ENCODE results near the gene KIF25. TPM values are rescaled to one million over a fixed set of nuclear protein-coding genes. Genes with fewer than 3 reads are reported as not detected.
A peak's percentile ranks its signal among the peaks of the same experiment; 100 is the strongest.

Gene KIF25
- total RNA-seq, 4 donors from 2014 or later = 0.16 TPM; not detected in 3

- Histone ChIP-seq H3K36me3 (no peaks in the 10 kb centered on the region), H3K27me3 (peaks cover 11% of the 10 kb centered on the region), H3K4me1 (no peaks in the 10 kb centered on the region), H3K27ac (peak overlapping the region in 1 of 4 donors; percentile 31), H3K9me3 (no peaks in the 10 kb centered on the region), H3K4me3 (no peak overlapping the region)
- WGBS, 2 donors (ENCODE audit: low coverage in 1 of 2) = 78 to 87% methylated on average over 14 to 16 of the region's 16 CpGs
- TF ChIP-seq POLR2AphosphoS5 (IDR thresholded peaks at IDR 0.05) (no peak), POLR2A (IDR thresholded peaks at IDR 0.05) (no peak), CTCF (IDR thresholded peaks at IDR 0.05) (no peak), EP300 (IDR thresholded peaks at IDR 0.05) (no peak)
- ATAC-seq = peak; percentile 61
Observed at GRCh38 chr6:167993169-167993568, 4.3 kb upstream of the KIF25 start.

- TF ChIP-seq POLR2A (IDR thresholded peaks at IDR 0.05) (no peak), CTCF (IDR thresholded peaks at IDR 0.05) (no peak), POLR2AphosphoS5 (IDR thresholded peaks at IDR 0.05) (no peak), EP300 (IDR thresholded peaks at IDR 0.05) (no peak)
- H3K4me1 ChIP-seq = no peaks in the 10 kb centered on the region
- peaks cover 16% of the 10 kb centered on the region for H3K27me3 ChIP-seq
- no peak overlapping the region for H3K4me3 ChIP-seq
- H3K36me3 ChIP-seq = no peaks in the 10 kb centered on the region
- H3K27ac ChIP-seq = peak overlapping the region in 2 of 4 donors; percentile 31 to 60
- ATAC-seq = no peak
- H3K9me3 ChIP-seq = no peaks in the 10 kb centered on the region
- 87 to 89% methylated on average over 7 to 11 of the region's 11 CpGs for WGBS, 2 donors (ENCODE audit: low coverage in 1 of 2)
Observed at GRCh38 chr6:167993831-167994230, 3.6 kb upstream of the KIF25 start.

GRCh38 chr6:167995302-167995701 is 2.2 kb upstream of the KIF25 start:
- H3K4me3 ChIP-seq = no peak overlapping the region
- H3K27ac ChIP-seq = no peak overlapping the region
- ATAC-seq = no peak
- no peaks in the 10 kb centered on the region for H3K36me3 ChIP-seq
- TF ChIP-seq POLR2A (IDR thresholded peaks at IDR 0.05) = no peak
- no peak for TF ChIP-seq POLR2AphosphoS5 (IDR thresholded peaks at IDR 0.05)
- TF ChIP-seq EP300 (IDR thresholded peaks at IDR 0.05) = no peak
- no peak for TF ChIP-seq CTCF (IDR thresholded peaks at IDR 0.05)
- no peaks in the 10 kb centered on the region for H3K9me3 ChIP-seq
- peaks cover 30% of the 10 kb centered on the region for H3K27me3 ChIP-seq
- H3K4me1 ChIP-seq = no peaks in the 10 kb centered on the region
- WGBS, 2 donors (ENCODE audit: low coverage in 1 of 2) = 93% methylated on average over 11 of the region's 12 CpGs; no CpG with 5 or more reads in 1 of the 2 donors

- Histone ChIP-seq H3K36me3 (no peaks in the 10 kb centered on the region), H3K4me1 (no peaks in the 10 kb centered on the region), H3K9me3 (no peaks in the 10 kb centered on the region), H3K27ac (no peak overlapping the region), H3K27me3 (peaks cover 34% of the 10 kb centered on the region), H3K4me3 (no peak overlapping the region)
- TF ChIP-seq CTCF (IDR thresholded peaks at IDR 0.05) = no peak
- WGBS, 2 donors (ENCODE audit: low coverage in 1 of 2) = 82% methylated on average over 4 of the region's 22 CpGs; no CpG with 5 or more reads in 1 of the 2 donors
- ATAC-seq = no peak
Observed at GRCh38 chr6:167995731-167996151, 1.7 kb upstream of the KIF25 start.

- Histone ChIP-seq H3K36me3 (no peaks in the 10 kb centered on the region), H3K4me1 (no peaks in the 10 kb centered on the region), H3K27me3 (peaks cover 41% of the 10 kb centered on the region), H3K27ac (no peak overlapping the region), H3K9me3 (no peaks in the 10 kb centered on the region), H3K4me3 (no peak overlapping the region)
- TF ChIP-seq CTCF (IDR thresholded peaks at IDR 0.05) (no peak), EP300 (IDR thresholded peaks at IDR 0.05) (no peak), POLR2AphosphoS5 (IDR thresholded peaks at IDR 0.05) (no peak), POLR2A (IDR thresholded peaks at IDR 0.05) (no peak)
- no peak for ATAC-seq
- WGBS, 2 donors (ENCODE audit: low coverage in 1 of 2) = 65 to 92% methylated on average over 4 to 16 of the region's 43 CpGs
Observed at GRCh38 chr6:167996424-167997199, 859 bp upstream of the KIF25 start.
